ENCODE measurements around the gene ERICH6. TPM values are rescaled to one million over a fixed set of nuclear protein-coding genes. Genes with fewer than 3 reads are reported as not detected.
"Not testable (repeated sequence)": the region's sequence is repeated elsewhere in the genome, so short reads cannot be mapped to it uniquely, and the experiment has no call there.

ERICH6 gene
- total RNA-seq, 8 experiments from 2014 or later, result 0.20 to 0.43 (median 0.23) TPM; not detected in 2

DNA sequence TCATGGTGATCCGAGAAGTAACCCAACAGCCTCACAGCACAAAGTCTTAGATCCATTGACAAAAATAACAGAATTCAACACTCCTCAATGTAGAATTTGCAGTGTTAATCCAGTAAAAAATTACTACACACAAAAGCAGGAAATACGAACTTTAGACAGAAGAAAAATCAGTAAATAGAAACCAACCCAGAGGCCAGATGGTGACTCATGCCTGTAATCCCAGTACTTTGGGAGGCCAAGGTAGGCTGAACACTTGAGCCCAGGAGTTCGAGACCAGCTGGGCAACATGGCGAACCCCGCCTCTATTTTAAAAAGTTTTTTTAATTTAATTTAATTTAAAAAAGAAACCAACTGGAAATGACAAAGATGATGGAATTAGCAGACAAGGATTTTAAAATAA is 64.5 kb downstream of the ERICH6 start:
- 35 to 94% (median 79%) methylated on average over 2 to 5 of the region's 5 CpGs for WGBS, 10 experiments
- no peak overlapping the region for H3K4me3 ChIP-seq
- no peak for ATAC-seq (replicated peaks in 6 of 8)
- in situ Hi-C loops (cut with MboI; ENCODE audit: low pct_unique_long_range_greater_than_20kb in 2 of 9, low sequenced_read_pairs in 9 of 9, unreplicated experiment in 9 of 9), result no loop called here
- no peaks in the 10 kb centered on the region for H3K4me1 ChIP-seq (replicated peaks in 1 of 2)
- H3K27ac ChIP-seq, result no peak overlapping the region

DNA sequence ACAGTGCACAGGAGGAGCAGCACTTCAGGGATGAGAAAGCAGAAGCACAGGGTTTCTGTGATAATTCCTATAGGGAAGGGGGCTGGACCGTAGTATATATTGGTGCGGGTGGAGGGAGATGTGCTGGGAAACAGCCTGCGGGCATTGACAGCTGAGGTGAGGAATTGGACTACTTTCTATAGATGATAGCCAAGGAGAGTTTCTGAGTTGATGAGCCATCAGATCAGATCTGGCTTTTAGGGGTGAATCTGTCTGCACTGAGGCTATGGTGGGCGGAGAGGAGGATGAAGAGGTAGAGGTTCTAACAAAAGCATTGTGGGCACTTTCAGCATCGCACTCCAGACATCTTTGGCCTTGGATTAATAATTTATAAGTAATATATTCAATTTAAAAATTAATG is 67.5 kb downstream of the ERICH6 start:
- no peak overlapping the region for H3K4me3 ChIP-seq
- 60 to 100% (median 100%) methylated on average over 1 to 5 of the region's 5 CpGs; no CpG with 5 or more reads in 3 of the 10 experiments for WGBS, 10 experiments
- in situ Hi-C loops (cut with MboI; ENCODE audit: low pct_unique_long_range_greater_than_20kb in 2 of 9, low sequenced_read_pairs in 9 of 9, unreplicated experiment in 9 of 9), result no loop called here
- H3K4me1 ChIP-seq (replicated peaks in 1 of 2), result no peaks in the 10 kb centered on the region
- ATAC-seq (replicated peaks in 6 of 8), result no peak
- H3K27ac ChIP-seq, result no peak overlapping the region

DNA sequence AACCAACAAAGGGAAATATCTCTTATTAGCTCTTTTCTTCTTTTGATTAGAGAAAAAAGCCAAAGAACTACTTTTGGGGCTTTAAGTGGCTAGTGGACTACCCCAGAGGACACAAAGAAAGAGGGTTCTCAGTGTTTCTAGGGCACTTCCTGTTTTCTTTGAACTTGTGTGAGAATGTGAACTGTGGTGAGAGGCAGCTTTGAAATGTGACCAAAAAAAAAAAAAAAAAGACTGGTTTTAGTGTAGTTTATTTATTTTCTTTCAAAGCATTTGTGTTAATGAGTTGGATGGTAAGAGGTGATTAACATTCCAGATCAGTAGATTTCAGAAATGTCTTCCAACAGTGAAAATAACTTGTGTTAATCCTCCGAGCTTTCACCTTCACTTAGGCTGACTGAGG is 68.2 kb downstream of the ERICH6 start:
- in situ Hi-C loops (cut with MboI; ENCODE audit: low pct_unique_long_range_greater_than_20kb in 2 of 9, low sequenced_read_pairs in 9 of 9, unreplicated experiment in 9 of 9), result no loop called here
- Histone ChIP-seq H3K27ac (no peak overlapping the region), H3K4me1 (replicated peaks in 1 of 2) (no peaks in the 10 kb centered on the region), H3K4me3 (no peak overlapping the region)
- 67 to 100% (median 96%) methylated on average over 1 of the region's 1 CpG; no CpG with 5 or more reads in 6 of the 10 experiments for WGBS, 10 experiments
- ATAC-seq (replicated peaks in 6 of 8), result no peak

DNA sequence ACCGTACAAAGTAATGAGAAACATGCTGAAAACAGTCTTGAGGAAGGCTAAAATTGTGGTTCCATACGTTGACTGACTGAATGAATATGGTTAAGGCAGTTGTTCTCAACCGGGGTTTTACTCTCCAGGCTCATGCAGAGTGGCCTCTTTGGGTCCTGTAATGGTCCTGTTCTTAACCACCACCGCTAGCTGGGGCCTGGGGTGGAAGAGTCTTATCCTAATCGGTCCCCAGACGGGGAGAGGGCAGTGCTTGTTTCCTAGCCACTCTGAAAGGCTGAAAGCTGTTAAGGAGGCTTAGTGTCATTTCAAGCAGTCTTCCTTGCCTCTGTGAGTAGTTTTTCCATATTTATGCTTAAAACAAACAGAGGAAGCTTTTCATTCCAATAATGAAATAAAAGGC is 68.6 kb downstream of the ERICH6 start:
- H3K27ac ChIP-seq, result no peak overlapping the region
- no peak overlapping the region for H3K4me3 ChIP-seq
- in situ Hi-C loops (cut with MboI; ENCODE audit: low pct_unique_long_range_greater_than_20kb in 2 of 9, low sequenced_read_pairs in 9 of 9, unreplicated experiment in 9 of 9), result no loop called here
- H3K4me1 ChIP-seq (replicated peaks in 1 of 2), result no peaks in the 10 kb centered on the region
- 37 to 80% (median 60%) methylated on average over 2 to 6 of the region's 6 CpGs; no CpG with 5 or more reads in 1 of the 10 experiments for WGBS, 10 experiments
- no peak for ATAC-seq (replicated peaks in 6 of 8)

DNA sequence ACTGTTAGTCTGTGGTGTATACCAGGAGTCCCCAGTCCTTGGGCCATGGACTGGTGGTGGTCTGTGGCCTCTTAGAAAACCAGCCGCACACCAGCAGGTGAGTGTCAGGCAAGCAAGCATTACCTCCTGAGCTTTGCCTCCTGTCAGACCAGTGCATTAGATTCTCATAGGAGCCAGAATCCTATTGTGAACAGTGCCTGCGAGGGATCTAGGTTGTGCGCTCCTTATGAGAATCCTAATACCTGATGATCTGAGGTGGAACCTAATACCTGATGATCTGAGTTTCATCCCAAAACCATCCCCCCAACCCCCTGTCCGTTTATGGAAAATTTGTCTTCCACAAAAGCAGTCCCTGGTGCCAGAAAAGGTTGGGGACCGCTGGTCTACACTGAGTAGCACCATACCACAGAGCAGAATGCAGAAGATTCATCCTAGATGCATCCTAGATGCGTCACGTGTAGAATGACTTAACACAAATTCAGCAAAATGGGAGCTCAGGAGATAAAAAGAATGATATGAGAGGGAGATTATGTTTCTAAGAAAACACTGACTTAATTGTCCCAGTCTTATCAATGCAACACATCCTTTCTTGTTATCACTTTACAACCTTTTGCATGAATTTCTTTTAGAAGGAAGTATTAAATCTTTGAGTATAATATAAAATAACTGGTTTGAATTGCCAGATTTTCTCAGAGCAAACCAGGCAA is 72.1 kb downstream of the ERICH6 start:
- H3K27ac ChIP-seq, result no peak overlapping the region
- H3K4me3 ChIP-seq, result no peak overlapping the region
- 92 to 100% (median 95%) methylated on average over 1 to 7 of the region's 7 CpGs; no CpG with 5 or more reads in 1 of the 10 experiments for whole genome bisulfite sequencing, 10 experiments
- ATAC-seq (replicated peaks in 6 of 8), result no peak
- in situ Hi-C loops (cut with MboI; ENCODE audit: low pct_unique_long_range_greater_than_20kb in 2 of 9, low sequenced_read_pairs in 9 of 9, unreplicated experiment in 9 of 9), result no loop called here
- no peaks in the 10 kb centered on the region for H3K4me1 ChIP-seq (replicated peaks in 1 of 2)

DNA sequence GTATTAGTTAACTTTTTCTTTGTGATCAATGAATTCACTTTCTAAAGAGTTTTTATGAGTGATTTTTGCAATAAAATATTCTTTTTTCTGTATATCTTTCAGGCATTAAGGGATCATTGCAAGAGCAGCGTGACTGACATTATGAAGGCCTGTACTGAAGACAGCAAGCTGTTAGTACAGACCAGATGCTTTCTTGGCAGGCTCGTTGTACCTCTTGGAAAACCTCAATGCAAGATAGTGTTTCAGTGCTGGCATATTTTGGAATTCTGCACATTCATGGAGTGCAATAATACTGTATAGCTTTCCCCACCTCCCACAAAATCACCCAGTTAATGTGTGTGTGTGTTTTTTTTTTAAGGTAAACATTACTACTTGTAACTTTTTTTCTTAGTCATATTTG is 76.2 kb downstream of the ERICH6 start:
- 71 to 100% (median 92%) methylated on average over 1 to 2 of the region's 2 CpGs; no CpG with 5 or more reads in 2 of the 10 experiments for WGBS, 10 experiments
- H3K27ac ChIP-seq, result no peak overlapping the region
- H3K4me3 ChIP-seq, result no peak overlapping the region
- no peak for ATAC-seq (replicated peaks in 6 of 8)
- H3K4me1 ChIP-seq (replicated peaks in 1 of 2), result no peaks in the 10 kb centered on the region
- in situ Hi-C loops (cut with MboI; ENCODE audit: low pct_unique_long_range_greater_than_20kb in 2 of 9, low sequenced_read_pairs in 9 of 9, unreplicated experiment in 9 of 9), result no loop called here

DNA sequence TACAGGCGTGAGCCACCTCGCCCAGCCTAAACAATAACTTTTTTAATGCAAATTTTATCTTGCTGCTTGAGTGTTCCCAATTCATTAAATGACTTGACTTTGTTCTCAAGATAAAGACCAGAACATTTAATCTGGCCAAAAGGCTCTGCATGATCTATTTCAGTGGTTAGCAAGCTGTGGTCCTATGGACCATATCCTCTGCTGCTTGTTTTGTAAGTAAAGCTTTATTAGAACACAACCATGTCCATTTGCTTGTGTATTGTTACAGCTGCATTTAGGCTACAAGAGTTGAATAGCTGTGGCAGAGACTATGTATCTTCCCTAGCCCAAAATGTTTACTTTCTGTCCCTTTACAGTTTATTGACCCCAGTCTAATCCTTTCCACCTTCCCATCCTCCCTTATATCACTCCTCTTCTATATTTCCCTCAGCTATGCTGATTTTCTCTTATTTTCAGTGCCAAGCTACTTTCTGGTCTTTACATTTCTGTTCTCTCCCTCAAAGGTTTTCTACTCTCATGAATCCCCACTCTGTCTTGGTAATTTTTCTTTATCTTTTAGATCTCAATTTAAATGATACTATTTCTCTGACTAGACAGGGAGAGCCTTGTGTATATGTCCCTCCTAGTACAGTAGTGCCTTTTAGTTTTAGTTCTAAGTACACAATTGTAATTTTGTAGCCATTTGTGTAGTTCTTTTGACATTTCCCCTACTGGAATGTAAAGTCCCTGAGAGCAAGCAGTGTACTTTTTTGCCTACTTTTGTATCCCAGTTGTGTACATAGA is 77.4 kb downstream of the ERICH6 start:
- ATAC-seq (replicated peaks in 6 of 8), result no peak
- H3K4me3 ChIP-seq, result no peak overlapping the region
- H3K4me1 ChIP-seq (replicated peaks in 1 of 2), result no peaks in the 10 kb centered on the region
- WGBS, 10 experiments, result 73 to 92% (median 86%) methylated on average over 1 to 2 of the region's 2 CpGs; no CpG with 5 or more reads in 6 of the 10 experiments
- no peak overlapping the region for H3K27ac ChIP-seq
- in situ Hi-C loops (cut with MboI; ENCODE audit: low pct_unique_long_range_greater_than_20kb in 2 of 9, low sequenced_read_pairs in 9 of 9, unreplicated experiment in 9 of 9), result no loop called here

DNA sequence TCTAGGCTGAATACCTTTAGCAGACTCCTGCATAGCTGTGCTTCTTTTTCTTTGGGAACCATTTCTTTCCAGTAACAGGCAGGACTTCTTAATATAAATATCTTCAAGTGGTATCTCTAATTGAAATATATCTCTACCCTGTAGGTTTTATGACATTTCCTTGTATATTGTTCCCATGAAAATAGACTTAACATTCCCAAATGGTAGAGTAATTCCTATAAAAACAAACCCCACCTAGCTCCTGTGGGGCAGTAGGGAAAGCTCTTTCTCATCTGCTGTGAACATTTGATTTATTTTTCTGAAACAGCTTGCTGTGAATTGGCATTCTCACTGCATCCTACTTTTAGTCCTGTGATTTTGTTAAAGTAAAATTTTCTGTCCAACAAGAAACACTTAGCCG is 79.8 kb downstream of the ERICH6 start:
- 60 to 100% (median 94%) methylated on average over 1 of the region's 1 CpG; no CpG with 5 or more reads in 2 of the 10 experiments for WGBS, 10 experiments
- Histone ChIP-seq H3K27ac (no peak overlapping the region), H3K4me3 (no peak overlapping the region), H3K4me1 (replicated peaks in 1 of 2) (no peaks in the 10 kb centered on the region)
- in situ Hi-C loops (cut with MboI; ENCODE audit: low pct_unique_long_range_greater_than_20kb in 2 of 9, low sequenced_read_pairs in 9 of 9, unreplicated experiment in 9 of 9), result no loop called here
- ATAC-seq (replicated peaks in 6 of 8), result no peak

DNA sequence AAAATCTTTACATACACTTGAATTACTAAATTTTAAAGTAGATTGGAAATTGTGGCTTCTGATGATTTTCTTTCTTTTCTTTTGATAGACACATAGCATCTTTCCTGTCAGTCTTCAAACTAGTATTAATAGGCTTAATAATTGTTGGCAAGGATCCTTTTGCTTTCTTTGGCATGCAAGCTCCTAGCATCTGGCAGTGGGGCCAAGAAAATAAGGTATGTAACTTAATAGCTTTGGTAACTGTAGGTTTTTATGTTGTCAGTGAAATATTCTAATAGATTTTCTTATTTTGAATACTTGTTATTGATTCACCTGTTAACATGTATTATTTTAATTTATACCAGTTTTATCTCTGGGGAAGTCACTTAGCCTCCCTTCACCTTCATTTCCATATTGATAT is 80.8 kb downstream of the ERICH6 start:
- H3K27ac ChIP-seq; in situ Hi-C loops (cut with MboI; ENCODE audit: low pct_unique_long_range_greater_than_20kb in 2 of 9, low sequenced_read_pairs in 9 of 9, unreplicated experiment in 9 of 9); H3K4me3 ChIP-seq; ATAC-seq (replicated peaks in 6 of 8); H3K4me1 ChIP-seq (replicated peaks in 1 of 2): not testable (repeated sequence)

DNA sequence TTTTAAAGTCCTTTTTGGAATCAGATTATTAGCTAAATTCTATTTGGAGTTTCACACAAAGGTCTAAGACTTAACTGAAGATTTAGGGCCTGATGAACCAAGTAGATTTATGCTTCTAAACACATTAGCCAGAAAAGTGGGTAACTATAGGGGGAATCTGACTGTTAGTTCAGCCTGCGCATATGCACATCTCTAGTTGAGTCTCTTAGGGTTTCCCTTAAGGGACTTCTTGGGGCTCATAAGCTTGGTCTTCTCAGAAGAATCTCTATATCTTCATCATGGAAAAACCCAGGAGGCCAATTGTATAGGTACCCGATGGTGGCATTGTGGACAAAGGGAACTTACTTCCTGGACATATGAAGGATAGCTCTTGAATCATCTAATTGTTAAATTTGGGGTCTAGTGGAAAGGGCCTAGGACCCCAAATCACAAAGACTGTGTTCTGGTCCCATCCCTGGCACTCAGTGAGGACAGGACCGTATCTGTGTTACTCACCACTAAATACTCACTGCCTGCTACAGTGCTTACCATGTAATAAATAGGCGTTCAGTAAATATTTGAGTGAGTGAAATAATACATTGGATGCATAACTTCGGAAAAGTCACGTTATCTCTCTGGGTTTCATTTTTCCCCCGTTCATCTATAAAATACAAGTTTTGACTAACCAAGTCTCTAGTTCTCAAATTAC is 83.6 kb downstream of the ERICH6 start:
- 80 to 100% (median 92%) methylated on average over 1 to 7 of the region's 7 CpGs for WGBS, 10 experiments
- no peak overlapping the region for H3K27ac ChIP-seq
- no peaks in the 10 kb centered on the region for H3K4me1 ChIP-seq (replicated peaks in 1 of 2)
- H3K4me3 ChIP-seq, result no peak overlapping the region
- ATAC-seq (replicated peaks in 6 of 8), result no peak
- in situ Hi-C loops (cut with MboI; ENCODE audit: low pct_unique_long_range_greater_than_20kb in 2 of 9, low sequenced_read_pairs in 9 of 9, unreplicated experiment in 9 of 9), result no loop called here

DNA sequence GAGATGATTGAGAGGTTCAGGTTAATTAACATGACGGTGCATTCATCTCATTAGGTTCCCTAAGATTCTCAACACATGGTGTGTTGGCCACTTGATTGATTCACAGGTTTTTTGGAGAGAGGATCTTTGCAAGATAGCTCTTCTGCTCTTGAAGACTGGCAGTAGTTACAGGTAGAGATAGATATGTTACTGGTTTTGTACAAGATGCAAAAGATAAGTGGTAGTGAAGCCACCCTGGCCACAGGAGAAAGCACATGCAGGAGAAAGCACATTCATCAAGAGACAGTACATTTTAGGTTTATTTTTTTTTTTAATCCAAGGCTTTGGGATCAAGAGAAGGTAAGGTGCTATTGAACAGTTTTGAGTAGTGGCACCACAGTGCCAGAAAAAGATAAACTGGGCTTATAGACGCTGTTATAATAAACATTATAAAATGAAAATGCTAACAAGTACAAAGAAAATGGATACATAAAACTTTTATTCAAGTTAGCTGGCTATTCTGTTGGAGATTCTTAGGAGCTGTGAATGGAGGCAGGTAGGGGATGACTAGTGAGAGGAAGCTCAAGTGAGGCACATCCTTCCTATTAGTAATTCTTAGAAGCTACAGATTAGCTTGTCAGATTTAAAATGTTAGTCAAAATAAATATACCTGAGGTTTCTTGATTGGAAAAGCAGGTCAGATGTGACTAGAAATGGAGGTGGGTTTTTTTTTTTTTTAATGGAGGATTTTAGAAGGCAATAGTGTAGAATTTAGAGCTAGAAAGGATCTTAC is 89.8 kb downstream of the ERICH6 start:
- in situ Hi-C loops (cut with MboI; ENCODE audit: low pct_unique_long_range_greater_than_20kb in 2 of 9, low sequenced_read_pairs in 9 of 9, unreplicated experiment in 9 of 9), result no loop called here
- H3K4me1 ChIP-seq (replicated peaks in 1 of 2), result peaks cover 0 to 6% of the 10 kb centered on the region in 2 donors
- H3K27ac ChIP-seq, result no peak overlapping the region
- H3K4me3 ChIP-seq, result no peak overlapping the region
- WGBS, 10 experiments, result 44 to 100% (median 100%) methylated on average over 1 to 2 of the region's 2 CpGs
- no peak for ATAC-seq (replicated peaks in 6 of 8)

DNA sequence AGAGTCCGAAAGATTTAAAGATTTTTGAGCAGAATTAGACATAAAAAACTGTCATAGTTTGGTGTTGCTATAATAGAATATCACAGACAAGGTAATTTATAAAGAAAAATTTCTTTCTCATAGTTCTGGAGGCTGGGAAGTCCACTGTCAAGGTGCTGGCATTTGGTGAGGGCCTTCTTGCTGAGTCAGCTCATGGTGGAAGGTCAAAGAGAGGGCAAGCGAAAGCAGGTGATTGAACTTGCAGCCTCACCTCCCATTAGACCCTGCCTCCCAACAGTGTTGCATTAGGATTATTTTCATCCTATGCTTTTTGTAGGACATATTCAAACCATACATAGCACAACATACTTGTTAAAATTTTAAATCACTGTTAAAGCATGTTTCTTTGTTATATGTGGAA is 90.7 kb downstream of the ERICH6 start:
- no peak overlapping the region for H3K27ac ChIP-seq
- ATAC-seq (replicated peaks in 6 of 8), result no peak
- in situ Hi-C loops (cut with MboI; ENCODE audit: low pct_unique_long_range_greater_than_20kb in 2 of 9, low sequenced_read_pairs in 9 of 9, unreplicated experiment in 9 of 9), result no loop called here
- peaks cover 0 to 6% of the 10 kb centered on the region in 2 donors for H3K4me1 ChIP-seq (replicated peaks in 1 of 2)
- 96 to 100% (median 100%) methylated on average over 1 to 2 of the region's 2 CpGs; no CpG with 5 or more reads in 3 of the 10 experiments for WGBS, 10 experiments
- H3K4me3 ChIP-seq, result no peak overlapping the region

DNA sequence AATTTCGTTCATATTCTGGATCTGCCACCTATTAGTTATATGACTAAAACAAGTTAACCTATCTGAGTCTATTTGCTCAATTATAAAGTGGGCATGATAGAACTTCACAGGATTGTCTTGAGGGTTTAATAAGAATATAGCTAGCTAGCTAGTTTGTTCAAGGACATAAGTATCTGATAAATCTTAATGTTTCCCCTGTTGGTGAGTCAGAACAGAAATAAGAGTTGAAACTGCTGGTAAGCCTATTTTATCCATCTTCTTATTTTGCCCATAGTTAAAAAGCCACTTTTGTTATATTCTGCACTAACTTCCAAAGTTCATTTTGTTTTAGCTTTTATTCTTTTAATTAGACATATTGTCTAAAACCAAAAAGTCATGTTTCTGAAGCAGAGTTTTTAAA is 91.2 kb downstream of the ERICH6 start:
- WGBS, 10 experiments, result 83 to 100% (median 100%) methylated on average over 1 of the region's 1 CpG; no CpG with 5 or more reads in 2 of the 10 experiments
- Histone ChIP-seq H3K27ac (no peak overlapping the region), H3K4me1 (replicated peaks in 1 of 2) (peaks cover 0 to 6% of the 10 kb centered on the region in 2 donors), H3K4me3 (no peak overlapping the region)
- in situ Hi-C loops (cut with MboI; ENCODE audit: low pct_unique_long_range_greater_than_20kb in 2 of 9, low sequenced_read_pairs in 9 of 9, unreplicated experiment in 9 of 9), result no loop called here
- no peak for ATAC-seq (replicated peaks in 6 of 8)

All from motor neuron (in vitro differentiated cells).